Mesothelial cell of epicardium (in vitro differentiated cells): ENCODE data around the gene DIS3L2. TPM values are rescaled to one million over a fixed set of nuclear protein-coding genes. Genes with fewer than 3 reads are reported as not detected.
"Not testable (repeated sequence)": the region's sequence is repeated elsewhere in the genome, so short reads cannot be mapped to it uniquely, and the experiment has no call there.

Experiments used
- DNase-seq, 2 experiments: peaks; one replicate each; pipeline ENCODE4 v3.0.0; 2021; ENCODE audit warnings: low spot score in 2 of 2; ENCODE audit not compliant: unreplicated experiment in 2 of 2
- H3K27ac Mint-ChIP-seq: 2 replicates; pipeline ENCODE4 v1.8.0; 2021; ENCODE audit warnings: mixed read lengths
- H3K27me3 Mint-ChIP-seq: 2 replicates; pipeline ENCODE4 v1.8.0; 2021; ENCODE audit warnings: low read depth, mixed read lengths
- H3K36me3 Mint-ChIP-seq: 2 replicates; pipeline ENCODE4 v1.8.0; 2021; ENCODE audit warnings: mixed read lengths
- H3K4me1 Mint-ChIP-seq: 2 replicates; pipeline ENCODE4 v1.8.0; 2021; ENCODE audit warnings: mixed read lengths
- H3K4me3 Mint-ChIP-seq: 2 replicates; pipeline ENCODE4 v1.8.0; 2021; ENCODE audit warnings: mild to moderate bottlenecking, moderate library complexity, mixed read lengths
- H3K9me3 Mint-ChIP-seq: 2 replicates; pipeline ENCODE4 v1.8.0; 2021; ENCODE audit warnings: mixed read lengths
- CTCF ChIP-seq: fragments of 200-600 bp; sonication (generic); IDR thresholded peaks from one replicate; pipeline ENCODE4 v1.5.0; 2021; ENCODE audit warnings: antibody characterized with exemption; ENCODE audit not compliant: unreplicated experiment
- total RNA-seq: library from RNA; stranded (reverse); gene quantifications from 3 replicates; pipeline ENCODE4 v1.2.1, GENCODE V29; 2021

Gene DIS3L2
- total RNA-seq, 1 donor from 2014 or later, result 74.4 TPM

- Mint-ChIP-seq H3K4me1 (no peaks in the 10 kb centered on the region), H3K9me3 (no peaks in the 10 kb centered on the region), H3K27ac (no peak overlapping the region), H3K4me3 (no peak overlapping the region), H3K27me3 (no peaks in the 10 kb centered on the region), H3K36me3 (no peaks in the 10 kb centered on the region)
- DNase-seq, result peak in 1 of 2 experiments; percentile 8
- TF ChIP-seq CTCF, result no peak
Measured at GRCh38 chr2:232332940-232333259, 371.4 kb downstream of the DIS3L2 start.

GRCh38 chr2:232333361-232334135 lies 372.0 kb downstream of the DIS3L2 start:
- TF ChIP-seq CTCF, result peak; percentile 13
- DNase-seq, result peak in 1 of 2 experiments; percentile 16
- H3K36me3 Mint-ChIP-seq, result no peaks in the 10 kb centered on the region
- H3K4me1 Mint-ChIP-seq, result no peaks in the 10 kb centered on the region
- H3K27me3 Mint-ChIP-seq, result no peaks in the 10 kb centered on the region
- H3K27ac Mint-ChIP-seq, result no peak overlapping the region
- no peaks in the 10 kb centered on the region for H3K9me3 Mint-ChIP-seq
- H3K4me3 Mint-ChIP-seq, result no peak overlapping the region

- not testable (repeated sequence) for H3K9me3 Mint-ChIP-seq, H3K36me3 Mint-ChIP-seq, H3K27ac Mint-ChIP-seq, H3K27me3 Mint-ChIP-seq, H3K4me1 Mint-ChIP-seq, H3K4me3 Mint-ChIP-seq
- DNase-seq, result peak; percentile 12 to 31
Measured at GRCh38 chr2:232334136-232334884, 372.8 kb downstream of the DIS3L2 start.

GRCh38 chr2:232334885-232335205 lies 373.3 kb downstream of the DIS3L2 start:
- H3K36me3 Mint-ChIP-seq, H3K27ac Mint-ChIP-seq, H3K27me3 Mint-ChIP-seq, H3K4me3 Mint-ChIP-seq, H3K4me1 Mint-ChIP-seq, H3K9me3 Mint-ChIP-seq: not testable (repeated sequence)
- peak in 1 of 2 experiments; percentile 3 for DNase-seq

GRCh38 chr2:232335206-232335858 lies 373.8 kb downstream of the DIS3L2 start:
- H3K9me3 Mint-ChIP-seq, H3K4me3 Mint-ChIP-seq, H3K36me3 Mint-ChIP-seq, H3K27me3 Mint-ChIP-seq, H3K27ac Mint-ChIP-seq, H3K4me1 Mint-ChIP-seq: not testable (repeated sequence)
- peak; percentile 87 for TF ChIP-seq CTCF
- peak in 1 of 2 experiments; percentile 38 for DNase-seq

- Mint-ChIP-seq H3K4me3 (no peak overlapping the region), H3K4me1 (no peaks in the 10 kb centered on the region), H3K9me3 (no peaks in the 10 kb centered on the region), H3K36me3 (peaks cover 4% of the 10 kb centered on the region), H3K27ac (no peak overlapping the region), H3K27me3 (no peaks in the 10 kb centered on the region)
- TF ChIP-seq CTCF, result no peak
- DNase-seq, result peak in 1 of 2 experiments; percentile 27
Measured at GRCh38 chr2:232335859-232336215, 374.3 kb downstream of the DIS3L2 start.
